Motor neuron (in vitro differentiated cells): ENCODE measurements around the gene IFNG-AS1. TPM values are rescaled to one million over a fixed set of nuclear protein-coding genes. Genes with fewer than 3 reads are reported as not detected.

Experiments
- ATAC-seq, 8 experiments: fragments of 200-7000 bp; cut with Tn5 transposase; replicated peaks in 6 of 8; 2 replicates each; pipeline ENCODE4 v1.8.0; 2021; ENCODE audit warnings: mild to moderate bottlenecking in 8 of 8, moderate library complexity in 8 of 8
- H3K27ac ChIP-seq, 2 donors: fragments of 250-450 bp; sonication (Bioruptor Pico); 2 replicates each; pipeline ENCODE4 v1.9.0; 2021; ENCODE audit warnings: antibody characterized with exemption in 2 of 2, mild to moderate bottlenecking in 2 of 2, moderate library complexity in 1 of 2
- H3K4me1 ChIP-seq, 2 donors: fragments of 250-450 bp; sonication (Bioruptor Pico); replicated peaks in 1 of 2; 2 replicates each; pipeline ENCODE4 v1.6.1; 2021; ENCODE audit warnings: antibody characterized with exemption in 2 of 2, mild to moderate bottlenecking in 2 of 2, moderate library complexity in 1 of 2
- H3K4me3 ChIP-seq, 5 donors: fragments of 250-450 bp; sonication (Bioruptor Pico); 2 replicates each; pipeline ENCODE4 v1.9.0; 2021; ENCODE audit warnings: antibody characterized with exemption in 5 of 5, mild to moderate bottlenecking in 5 of 5, moderate library complexity in 4 of 5
- WGBS, 10 experiments: fragments of 450-650 bp; shearing (Covaris generic); methylation state at CpG; one replicate each; pipeline ENCODE4 v1.0.0; 2022; 5-methylcytosine and 5-hydroxymethylcytosine counted together
- in situ Hi-C, 9 experiments: fragments of 400-800 bp; cut with MboI; loops; one replicate each; pipeline ENCODE4 v1.15.0; 2021; ENCODE audit warnings: low sequenced_read_pairs in 9 of 9, low pct_unique_long_range_greater_than_20kb in 2 of 9; ENCODE audit not compliant: unreplicated experiment in 9 of 9
- total RNA-seq, 8 experiments: library from RNA; unstranded; fragments of 300-600 nt; gene quantifications; 2 replicates each; pipeline versions ENCODE4 v1.2.3 to v1.2.4, GENCODE V29; 2022

The IFNG-AS1 gene
- under 1 TPM in 2 of 8 experiments, not detected in 6; 0.08 to 0.57 TPM for total RNA-seq

DNA sequence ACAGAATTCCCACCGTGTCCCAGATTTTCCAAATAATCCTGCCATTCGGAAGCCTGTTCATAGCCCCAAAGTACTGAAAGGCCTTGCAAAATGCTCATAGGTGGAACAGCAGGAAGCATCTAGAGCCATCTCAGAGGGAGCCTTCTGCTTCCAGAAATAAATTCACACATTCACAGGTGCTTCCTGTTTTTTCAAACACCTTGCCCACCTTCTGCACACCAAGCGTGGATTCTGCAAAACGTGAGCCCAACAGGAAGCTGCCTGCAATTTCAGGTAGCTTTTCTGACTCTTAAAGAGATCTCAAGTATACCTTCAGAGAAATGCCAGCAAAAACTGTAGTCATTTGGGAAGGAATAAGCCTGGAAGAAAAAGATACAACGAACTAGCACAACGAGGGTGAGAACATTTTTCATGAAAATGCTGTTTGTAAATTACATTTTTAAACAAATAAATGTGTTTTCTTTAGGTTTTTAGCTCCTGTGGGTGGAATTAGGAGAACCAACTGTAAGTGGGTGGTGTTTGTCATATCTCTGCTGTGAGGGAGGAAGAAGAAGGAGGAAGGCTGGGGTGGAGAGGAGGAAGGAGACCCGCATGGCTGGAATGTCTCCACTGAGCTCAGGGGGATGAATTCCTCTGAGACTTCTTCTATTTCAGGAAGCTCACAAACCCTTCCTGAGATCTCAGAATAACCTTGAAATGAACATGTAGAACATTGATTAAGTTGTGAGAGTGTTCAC lies at the start of gene IFNG-AS1:
TSS of gene IFNG-AS1 (plus strand) at position 264 of the 737 bp plus-strand sequence.
- no peak within 1 kb of the TSS for H3K27ac ChIP-seq
- WGBS, 10 experiments, result 41 to 92% (median 71%) methylated on average over 2 to 7 of the region's 7 CpGs
- no peak for ATAC-seq
- no peaks in the 10 kb centered on the region for H3K4me1 ChIP-seq
- no peak within 1 kb of the TSS for H3K4me3 ChIP-seq
- in situ Hi-C loops, result no loop called here

GRCh38 chr12:67939611-67940010 lies 49.6 kb upstream of the IFNG-AS1 start:
- Histone ChIP-seq H3K4me3 (no peak overlapping the region), H3K4me1 (peaks cover 3 to 8% of the 10 kb centered on the region in 2 donors), H3K27ac (no peak overlapping the region)
- ATAC-seq, result no peak
- WGBS, 10 experiments, result 0 to 92% (median 33%) methylated on average over 1 to 2 of the region's 2 CpGs; no CpG with 5 or more reads in 3 of the 10 experiments
- in situ Hi-C loops, result loop anchor here in 7 of 9 experiments (25.0 kb wide), 3 partner anchors 277 to 577 kb away; no protein-coding TSS in a partner anchor

DNA sequence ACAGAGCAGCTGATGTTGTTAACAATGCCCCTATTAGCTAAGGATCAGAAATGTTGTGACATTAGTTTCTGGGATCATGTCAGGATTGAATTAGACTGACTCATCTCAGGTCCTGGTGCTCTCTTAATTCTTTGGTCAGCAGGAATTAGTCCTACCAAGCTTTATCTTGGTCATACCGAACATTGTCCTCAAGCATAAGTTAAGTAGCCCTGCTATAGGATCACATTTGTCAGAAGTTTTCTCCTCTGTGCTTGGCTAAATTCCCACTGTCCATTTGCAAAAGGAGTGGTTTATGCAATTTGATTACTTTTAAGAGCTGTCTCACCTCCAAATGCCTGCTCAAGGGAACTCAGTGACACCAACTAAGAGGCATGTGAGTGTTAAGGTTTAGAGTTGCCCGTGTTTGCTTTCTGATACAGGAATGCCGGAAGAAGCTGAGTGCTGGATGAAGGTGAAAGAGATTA lies 48.4 kb upstream of the IFNG-AS1 start:
- in situ Hi-C loops, result loop anchor here in 7 of 9 experiments (25.0 kb wide), 3 partner anchors 279 to 579 kb away; no protein-coding TSS in a partner anchor
- H3K4me3 ChIP-seq, result no peak overlapping the region
- peak in 2 of 8 experiments; percentile 55 to 57 for ATAC-seq
- H3K27ac ChIP-seq, result no peak overlapping the region
- peaks cover 3 to 8% of the 10 kb centered on the region in 2 donors for H3K4me1 ChIP-seq
- WGBS, 10 experiments, result 17 to 100% (median 74%) methylated on average over 1 to 3 of the region's 3 CpGs; no CpG with 5 or more reads in 1 of the 10 experiments

- no peak for ATAC-seq
- H3K27ac ChIP-seq, result no peak overlapping the region
- 46 to 93% (median 80%) methylated on average over 1 to 3 of the region's 3 CpGs; no CpG with 5 or more reads in 1 of the 10 experiments for WGBS, 10 experiments
- in situ Hi-C loops, result loop anchor here in 7 of 9 experiments (25.0 kb wide), 3 partner anchors 280 to 580 kb away; no protein-coding TSS in a partner anchor
- H3K4me3 ChIP-seq, result no peak overlapping the region
- H3K4me1 ChIP-seq, result peaks cover 3 to 8% of the 10 kb centered on the region in 2 donors
These were observed 46.5 kb upstream of the IFNG-AS1 start for GRCh38 chr12:67942724-67943123.

DNA sequence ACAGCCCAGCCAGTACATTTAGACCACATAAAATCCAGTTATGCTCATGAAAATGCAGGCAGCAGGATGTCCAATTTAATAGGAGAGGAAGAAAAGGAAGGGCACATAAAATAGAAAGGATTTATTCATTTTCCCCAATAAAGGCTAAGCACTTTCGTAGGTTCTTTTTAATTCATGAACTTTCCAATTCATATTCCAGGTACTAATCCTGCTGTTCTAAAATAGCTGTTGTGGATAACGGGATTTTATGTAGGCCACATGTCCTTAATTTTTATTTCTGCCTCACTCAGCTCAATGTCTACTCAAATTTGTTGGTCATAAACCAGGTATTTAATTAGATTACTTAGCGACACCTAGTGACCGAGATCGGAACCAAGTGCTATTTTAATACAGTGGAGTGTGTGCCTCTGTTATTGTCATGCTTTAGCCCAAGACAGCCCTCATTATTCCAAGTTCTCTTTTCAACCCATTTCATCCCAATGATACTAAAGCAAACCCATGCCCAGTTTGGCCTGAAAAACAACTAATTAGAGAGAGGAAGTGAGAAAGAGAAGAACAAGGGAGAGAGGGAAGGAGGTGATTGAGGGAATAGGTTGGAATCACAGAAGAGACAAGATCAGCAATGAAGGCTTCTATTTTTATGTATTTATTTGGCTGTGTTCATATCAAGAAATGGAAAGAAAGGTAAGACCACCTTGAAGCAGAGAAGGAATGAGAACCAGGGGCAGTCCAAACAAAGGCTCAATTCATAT lies 45.9 kb upstream of the IFNG-AS1 start:
- in situ Hi-C loops, result loop anchor here in 7 of 9 experiments (25.0 kb wide), 3 partner anchors 281 to 581 kb away; no protein-coding TSS in a partner anchor
- Histone ChIP-seq H3K4me1 (peaks cover 3 to 8% of the 10 kb centered on the region in 2 donors), H3K4me3 (no peak overlapping the region), H3K27ac (no peak overlapping the region)
- WGBS, 10 experiments, result 0 to 33% (median 5%) methylated on average over 1 to 5 of the region's 5 CpGs; no CpG with 5 or more reads in 1 of the 10 experiments
- peak; percentile 79 to 97 (median 88) for ATAC-seq

DNA sequence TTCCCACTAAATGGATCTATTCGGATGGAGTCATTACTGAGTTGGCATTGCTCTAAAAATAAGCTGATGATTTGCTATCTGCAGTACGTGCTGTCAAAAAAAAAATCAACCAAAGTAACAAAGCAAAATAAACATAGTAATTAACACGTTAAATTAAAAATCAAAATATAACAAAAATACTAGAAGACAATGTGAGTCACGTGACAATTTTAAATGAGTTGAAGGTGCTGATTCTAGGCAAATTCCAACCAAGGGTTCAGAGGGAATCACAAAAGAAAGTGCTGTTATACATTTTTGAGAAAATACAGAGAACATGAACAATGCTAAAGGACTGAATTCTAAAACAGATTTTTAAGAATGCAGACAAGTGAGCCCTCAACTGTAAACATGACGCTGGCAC lies 45.2 kb upstream of the IFNG-AS1 start:
- H3K4me3 ChIP-seq, result no peak overlapping the region
- WGBS, 10 experiments, result 56 to 87% (median 71%) methylated on average over 3 to 5 of the region's 5 CpGs
- ATAC-seq, result no peak
- H3K27ac ChIP-seq, result no peak overlapping the region
- peaks cover 3 to 8% of the 10 kb centered on the region in 2 donors for H3K4me1 ChIP-seq
- in situ Hi-C loops, result loop anchor here in 7 of 9 experiments (25.0 kb wide), 3 partner anchors 282 to 582 kb away; no protein-coding TSS in a partner anchor

- in situ Hi-C loops, result no loop called here
- no peaks in the 10 kb centered on the region for H3K4me1 ChIP-seq
- no peak for ATAC-seq
- H3K27ac ChIP-seq, result no peak overlapping the region
- no peak overlapping the region for H3K4me3 ChIP-seq
- WGBS, 10 experiments, result 51 to 100% (median 94%) methylated on average over 1 to 2 of the region's 2 CpGs; no CpG with 5 or more reads in 1 of the 10 experiments
These were observed 36.5 kb upstream of the IFNG-AS1 start for GRCh38 chr12:67952787-67953186.

- ATAC-seq, result peak in 1 of 8 experiments; percentile 39
- in situ Hi-C loops, result no loop called here
- WGBS, 10 experiments, result 50 to 90% (median 69%) methylated on average over 1 to 4 of the region's 4 CpGs
- Histone ChIP-seq H3K4me3 (no peak overlapping the region), H3K27ac (no peak overlapping the region), H3K4me1 (no peaks in the 10 kb centered on the region)
These were observed 31.9 kb upstream of the IFNG-AS1 start for GRCh38 chr12:67957383-67957782.

GRCh38 chr12:67958187-67958586 lies 31.1 kb upstream of the IFNG-AS1 start:
- in situ Hi-C loops, result no loop called here
- 0 to 100% (median 56%) methylated on average over 2 to 4 of the region's 4 CpGs; no CpG with 5 or more reads in 3 of the 10 experiments for WGBS, 10 experiments

GRCh38 chr12:67964456-67964855 lies 24.8 kb upstream of the IFNG-AS1 start:
- no peak for ATAC-seq
- 56 to 100% (median 100%) methylated on average over 1 of the region's 1 CpG; no CpG with 5 or more reads in 2 of the 10 experiments for WGBS, 10 experiments
- in situ Hi-C loops, result no loop called here
- H3K4me3 ChIP-seq, result no peak overlapping the region
- peaks cover 0 to 2% of the 10 kb centered on the region in 2 donors for H3K4me1 ChIP-seq
- H3K27ac ChIP-seq, result no peak overlapping the region

More at GRCh38 chr12:67958187-67958586, 31.1 kb upstream of the IFNG-AS1 start:
- H3K27ac ChIP-seq, result no peak overlapping the region
- no peak overlapping the region for H3K4me3 ChIP-seq
- H3K4me1 ChIP-seq, result no peaks in the 10 kb centered on the region
- ATAC-seq, result no peak

DNA sequence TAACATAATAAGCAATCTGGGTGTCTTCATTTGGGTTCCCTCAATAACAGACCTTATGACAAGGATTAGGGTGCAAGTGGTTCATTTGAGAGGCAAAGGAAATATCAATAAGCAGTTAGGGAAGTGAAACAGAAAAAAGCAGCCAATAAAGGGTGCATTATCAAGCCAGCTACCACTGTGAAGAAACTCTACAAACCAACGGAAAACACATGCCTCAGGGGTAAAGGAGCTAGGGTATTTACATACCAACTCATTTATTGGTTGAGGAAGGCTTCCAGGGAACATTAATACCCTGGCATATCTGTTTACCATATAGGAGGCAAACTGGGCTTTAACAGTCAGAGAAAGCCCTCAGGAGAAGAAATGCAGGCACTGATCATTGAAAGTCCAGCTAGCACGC lies 22.7 kb upstream of the IFNG-AS1 start:
- WGBS, 10 experiments, result 0 to 100% (median 64%) methylated on average over 1 to 2 of the region's 2 CpGs; no CpG with 5 or more reads in 2 of the 10 experiments
- Histone ChIP-seq H3K4me1 (peaks cover 0 to 3% of the 10 kb centered on the region in 2 donors), H3K4me3 (no peak overlapping the region), H3K27ac (no peak overlapping the region)
- in situ Hi-C loops, result no loop called here
- ATAC-seq, result peak in 2 of 8 experiments; percentile 49 to 51

DNA sequence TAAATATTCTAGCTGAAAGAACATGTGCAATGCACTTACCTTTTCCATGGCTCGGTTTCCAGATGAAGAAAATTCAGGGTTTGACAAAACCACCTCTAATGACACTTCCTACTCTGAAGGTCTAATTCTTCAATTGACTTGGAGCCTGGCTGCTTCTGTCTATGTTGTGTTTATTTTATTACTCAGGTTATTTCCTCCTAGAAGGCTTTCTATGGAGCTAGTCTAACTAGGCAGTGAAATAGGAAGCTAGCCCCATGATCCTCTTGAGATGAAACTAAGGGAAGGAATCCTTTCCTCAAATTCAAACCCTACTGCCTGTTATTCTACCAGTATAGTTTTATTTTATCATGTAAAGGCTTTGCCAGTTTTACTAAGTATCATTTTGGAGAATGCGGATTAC lies 20.9 kb upstream of the IFNG-AS1 start:
- in situ Hi-C loops, result no loop called here
- Histone ChIP-seq H3K27ac (no peak overlapping the region), H3K4me1 (peaks cover 0 to 3% of the 10 kb centered on the region in 2 donors), H3K4me3 (no peak overlapping the region)
- ATAC-seq, result no peak
- WGBS, 10 experiments, result 20 to 100% (median 85%) methylated on average over 1 to 2 of the region's 2 CpGs; no CpG with 5 or more reads in 2 of the 10 experiments

- Histone ChIP-seq H3K4me1 (peaks cover 0 to 3% of the 10 kb centered on the region in 2 donors), H3K27ac (no peak overlapping the region), H3K4me3 (no peak overlapping the region)
- in situ Hi-C loops, result no loop called here
- 39 to 87% (median 62%) methylated on average over 2 to 4 of the region's 4 CpGs for WGBS, 10 experiments
- no peak for ATAC-seq
These were observed 20.5 kb upstream of the IFNG-AS1 start for GRCh38 chr12:67968725-67969124.
